ENCODE data around the gene KNDC1.

DNA sequence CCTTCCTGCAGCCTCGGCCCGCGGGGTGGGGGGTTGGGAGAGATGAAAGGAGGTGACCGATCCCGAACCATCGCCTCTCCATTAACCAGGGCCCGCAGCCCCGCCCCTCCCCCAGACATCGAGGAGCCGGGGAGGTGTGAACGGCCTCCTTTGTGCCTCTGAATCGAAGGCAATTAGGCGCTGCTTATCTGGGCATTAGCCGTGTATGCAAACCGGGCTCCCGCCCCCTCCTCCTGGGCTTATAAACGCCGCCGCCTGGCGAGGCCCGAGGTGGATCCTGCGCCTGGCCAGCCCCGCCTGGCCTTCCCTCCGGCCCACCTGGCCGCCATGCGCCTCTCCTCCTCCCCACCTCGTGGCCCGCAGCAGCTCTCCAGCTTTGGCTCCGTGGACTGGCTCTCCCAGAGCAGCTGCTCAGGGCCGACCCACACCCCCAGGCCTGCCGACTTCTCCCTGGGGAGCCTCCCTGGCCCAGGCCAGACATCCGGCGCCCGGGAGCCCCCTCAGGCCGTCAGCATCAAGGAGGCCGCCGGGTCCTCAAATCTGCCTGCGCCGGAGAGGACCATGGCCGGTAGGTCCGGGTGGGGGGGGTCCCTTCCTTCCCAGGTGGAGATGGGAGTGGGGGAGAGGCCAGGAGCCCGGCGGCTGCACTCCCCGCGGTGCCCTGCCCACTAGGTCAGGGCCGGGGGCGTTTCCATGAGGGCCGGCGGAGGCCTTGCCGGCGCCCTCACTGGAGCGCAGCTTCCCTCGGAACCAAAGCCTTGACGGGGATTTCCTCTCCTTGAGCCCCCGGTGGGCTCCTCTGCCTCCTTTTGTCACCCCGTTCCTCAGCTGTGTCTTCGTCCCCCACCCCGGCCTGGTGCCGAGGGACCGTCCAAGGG, 77.8 kb downstream of the KNDC1 start, which contains the start of gene VENTX:
- TF ChIP-seq POLR2A (IDR thresholded peaks at IDR 0.05): no peak
- no peak for TF ChIP-seq CTCF (IDR thresholded peaks at IDR 0.05 in 8 of 11, conservative IDR thresholded peaks at IDR 0.05 in 3 of 11)
